ENCODE measurements around the gene TRIM26.

DNA sequence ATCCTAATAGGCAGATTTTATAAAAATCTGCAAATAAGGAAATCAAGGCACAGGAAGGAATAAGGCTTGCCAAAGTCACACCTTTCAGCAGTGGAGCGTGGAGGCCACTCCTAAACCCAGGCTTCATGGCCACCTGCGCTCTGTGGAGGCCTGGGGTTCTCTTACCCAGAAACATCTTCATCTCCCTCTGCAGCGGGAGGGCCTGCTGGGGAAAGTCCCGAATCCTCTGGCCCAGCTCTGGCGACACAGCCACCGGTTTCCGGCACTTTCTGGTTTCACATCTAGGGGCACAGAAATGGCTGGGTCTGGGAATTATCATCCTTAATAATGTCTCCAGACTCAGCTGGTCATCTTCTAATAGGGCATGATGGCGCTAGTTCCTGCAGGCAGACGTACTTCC, 56.4 kb downstream of the TRIM26 start:
- no peak for TF ChIP-seq POLR2A (IDR thresholded peaks at IDR 0.05; ENCODE audit: extremely low read depth, insufficient read length)
- TF ChIP-seq, protein P1, sequence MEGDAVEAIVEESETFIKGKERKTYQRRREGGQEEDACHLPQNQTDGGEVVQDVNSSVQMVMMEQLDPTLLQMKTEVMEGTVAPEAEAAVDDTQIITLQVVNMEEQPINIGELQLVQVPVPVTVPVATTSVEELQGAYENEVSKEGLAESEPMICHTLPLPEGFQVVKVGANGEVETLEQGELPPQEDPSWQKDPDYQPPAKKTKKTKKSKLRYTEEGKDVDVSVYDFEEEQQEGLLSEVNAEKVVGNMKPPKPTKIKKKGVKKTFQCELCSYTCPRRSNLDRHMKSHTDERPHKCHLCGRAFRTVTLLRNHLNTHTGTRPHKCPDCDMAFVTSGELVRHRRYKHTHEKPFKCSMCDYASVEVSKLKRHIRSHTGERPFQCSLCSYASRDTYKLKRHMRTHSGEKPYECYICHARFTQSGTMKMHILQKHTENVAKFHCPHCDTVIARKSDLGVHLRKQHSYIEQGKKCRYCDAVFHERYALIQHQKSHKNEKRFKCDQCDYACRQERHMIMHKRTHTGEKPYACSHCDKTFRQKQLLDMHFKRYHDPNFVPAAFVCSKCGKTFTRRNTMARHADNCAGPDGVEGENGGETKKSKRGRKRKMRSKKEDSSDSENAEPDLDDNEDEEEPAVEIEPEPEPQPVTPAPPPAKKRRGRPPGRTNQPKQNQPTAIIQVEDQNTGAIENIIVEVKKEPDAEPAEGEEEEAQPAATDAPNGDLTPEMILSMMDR (IDR thresholded peaks at IDR 0.05; ENCODE audit: low read depth, low read length): no peak
- TF ChIP-seq MAX (IDR thresholded peaks at IDR 0.05; ENCODE audit: low read depth, low read length): no peak
